GM21737 (cell line): ENCODE data around the gene NALCN.
A peak's percentile ranks its signal among the peaks of the same experiment; 100 is the strongest.

Experiments used
- ATAC-seq: cut with Tn5 transposase; IDR thresholded peaks from one replicate; pipeline ENCODE4 v1.9.1; 2021; ENCODE audit warnings: mild to moderate bottlenecking, moderate library complexity; ENCODE audit not compliant: unreplicated experiment

The NALCN gene

DNA sequence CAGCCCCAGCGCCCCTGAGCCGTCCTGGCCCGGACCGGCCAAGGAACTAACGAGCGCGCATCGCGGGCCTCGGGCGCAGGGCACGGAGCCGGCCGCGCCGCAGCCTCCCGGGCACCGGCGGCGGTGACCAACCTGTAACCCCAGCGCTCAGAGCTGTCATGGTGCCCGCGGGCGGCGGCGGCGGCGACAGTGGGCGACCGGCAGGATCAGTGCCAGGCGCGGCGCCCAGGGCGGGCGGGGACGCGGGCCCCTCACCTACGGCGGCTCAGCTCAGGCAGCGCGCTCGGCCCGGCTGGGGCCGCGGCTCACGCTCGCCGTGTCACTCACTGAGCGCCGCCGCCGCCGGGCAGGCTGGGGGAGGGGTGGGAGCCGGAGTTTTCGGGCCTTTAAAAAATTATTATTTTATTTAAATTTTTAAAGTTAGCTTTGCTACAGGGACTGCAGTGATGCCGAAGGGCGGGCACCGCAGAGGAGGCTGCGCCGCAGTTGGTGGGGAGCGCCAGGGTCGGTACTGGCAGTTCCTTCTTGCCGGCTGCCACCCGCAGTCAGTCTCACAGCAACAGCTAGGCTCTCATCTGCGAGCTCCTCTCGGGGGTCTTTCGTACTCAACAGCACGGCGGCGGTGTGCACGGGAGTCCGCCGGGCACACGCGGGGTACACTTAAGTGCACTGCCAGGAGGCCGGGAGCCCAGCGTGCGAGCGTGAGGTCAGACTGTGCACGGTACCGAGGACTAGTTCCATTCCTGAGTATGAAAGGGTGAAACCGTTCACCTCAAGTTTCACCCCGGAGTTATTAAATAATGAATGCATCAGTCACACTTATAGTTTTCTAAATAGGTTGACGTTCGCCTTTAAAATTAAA, at the start of gene NALCN:
TSS of gene NALCN (minus strand) at position 328 of the 862 bp plus-strand sequence. CDS start 17,382 bp downstream, outside the sequence.
- no peak for ATAC-seq

DNA sequence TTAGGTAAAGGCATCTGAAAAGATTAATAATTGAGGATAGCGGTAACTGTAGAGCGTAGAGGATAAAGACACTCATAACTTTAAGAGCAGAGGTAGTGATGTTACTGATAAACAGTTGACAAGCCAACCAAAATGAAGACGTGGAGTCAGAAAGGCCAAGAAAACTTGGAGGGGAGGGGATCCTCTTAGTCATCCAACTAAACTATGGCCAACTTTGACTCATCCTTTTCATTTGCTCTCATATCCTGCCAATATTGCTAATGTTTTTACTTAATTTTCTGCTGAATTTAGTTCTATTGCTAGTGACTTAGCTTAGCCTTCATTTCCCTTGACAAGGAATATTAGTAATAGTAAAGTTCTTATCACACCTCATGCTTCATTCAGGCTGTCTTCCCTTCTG, 49.6 kb upstream of the NALCN start:
- no peak for ATAC-seq

DNA sequence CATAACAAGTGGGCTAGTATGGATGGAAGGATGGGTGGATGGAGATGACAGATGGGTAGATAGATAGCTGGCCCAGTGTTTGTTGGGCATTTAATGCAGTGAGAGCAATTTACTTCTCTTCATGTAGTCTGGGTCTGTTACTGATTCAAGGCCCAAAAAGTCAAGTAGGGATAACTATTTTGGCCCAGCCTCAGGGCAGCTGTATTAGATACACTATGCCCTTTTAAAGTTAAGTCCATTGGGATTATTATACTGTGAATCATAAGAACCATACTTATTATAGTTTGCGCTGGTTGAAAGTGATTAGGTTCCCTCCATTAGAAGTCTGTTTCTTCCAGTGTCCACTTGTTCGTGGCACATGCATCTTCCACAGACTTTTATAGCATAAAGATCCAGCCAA, 40.9 kb upstream of the NALCN start:
- no peak for ATAC-seq

DNA sequence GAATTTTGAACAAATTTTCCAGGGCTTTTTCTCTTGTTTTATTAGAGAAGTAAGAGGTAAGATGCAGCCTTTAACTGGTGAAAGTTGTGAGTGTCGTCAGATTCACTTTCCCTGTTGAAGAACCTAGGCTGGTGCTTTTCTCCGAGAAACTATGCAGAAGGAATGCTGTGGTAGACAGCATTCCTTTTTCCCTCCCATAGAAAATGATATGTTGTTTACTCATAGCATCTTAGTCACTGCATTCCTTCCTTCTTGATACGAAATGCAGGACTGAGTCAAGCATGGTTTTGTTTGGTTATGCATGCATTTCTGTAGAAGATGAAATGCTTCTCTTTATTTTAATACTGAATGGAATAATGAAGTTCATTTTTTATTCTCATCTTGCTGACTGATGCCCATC, 39.6 kb upstream of the NALCN start:
- no peak for ATAC-seq

DNA sequence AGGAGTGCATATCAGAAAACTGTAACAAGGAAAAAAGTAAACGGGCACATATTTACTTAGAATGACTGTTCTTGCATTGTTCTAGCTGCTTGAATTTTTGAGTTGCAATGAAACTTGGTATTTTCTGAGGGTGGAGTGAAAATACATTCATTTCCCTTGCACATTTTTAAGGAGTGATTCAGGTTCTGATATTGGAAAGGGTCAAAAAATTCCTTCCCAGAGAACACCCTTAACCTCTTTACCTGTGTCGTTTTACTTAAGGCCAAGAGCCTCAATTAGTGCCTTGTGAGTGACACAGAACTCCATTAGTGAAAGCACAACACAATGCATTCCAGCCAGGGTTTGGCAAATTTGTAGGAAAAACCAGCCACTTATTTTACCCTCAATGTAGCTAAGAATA, 38.5 kb upstream of the NALCN start:
- no peak for ATAC-seq

DNA sequence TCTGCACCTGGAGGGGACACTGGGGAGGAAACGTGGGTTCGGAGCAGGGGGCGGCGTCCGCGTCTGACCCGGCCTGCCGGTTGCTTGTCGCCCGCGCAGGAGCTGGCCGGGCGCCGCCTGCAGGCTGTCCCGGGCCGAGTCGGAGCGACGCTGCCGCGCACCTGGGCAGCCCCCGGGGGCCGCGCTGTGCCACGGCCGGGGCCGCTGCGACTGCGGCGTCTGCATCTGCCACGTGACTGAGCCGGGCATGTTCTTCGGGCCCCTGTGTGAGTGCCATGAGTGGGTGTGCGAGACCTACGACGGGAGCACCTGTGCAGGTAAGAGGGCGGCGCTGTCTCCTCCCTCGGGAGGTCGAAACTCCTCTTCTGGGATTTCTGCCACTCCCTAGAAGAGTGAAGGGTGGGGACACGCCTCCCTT, 37.5 kb upstream of the NALCN start:
- no peak for ATAC-seq

DNA sequence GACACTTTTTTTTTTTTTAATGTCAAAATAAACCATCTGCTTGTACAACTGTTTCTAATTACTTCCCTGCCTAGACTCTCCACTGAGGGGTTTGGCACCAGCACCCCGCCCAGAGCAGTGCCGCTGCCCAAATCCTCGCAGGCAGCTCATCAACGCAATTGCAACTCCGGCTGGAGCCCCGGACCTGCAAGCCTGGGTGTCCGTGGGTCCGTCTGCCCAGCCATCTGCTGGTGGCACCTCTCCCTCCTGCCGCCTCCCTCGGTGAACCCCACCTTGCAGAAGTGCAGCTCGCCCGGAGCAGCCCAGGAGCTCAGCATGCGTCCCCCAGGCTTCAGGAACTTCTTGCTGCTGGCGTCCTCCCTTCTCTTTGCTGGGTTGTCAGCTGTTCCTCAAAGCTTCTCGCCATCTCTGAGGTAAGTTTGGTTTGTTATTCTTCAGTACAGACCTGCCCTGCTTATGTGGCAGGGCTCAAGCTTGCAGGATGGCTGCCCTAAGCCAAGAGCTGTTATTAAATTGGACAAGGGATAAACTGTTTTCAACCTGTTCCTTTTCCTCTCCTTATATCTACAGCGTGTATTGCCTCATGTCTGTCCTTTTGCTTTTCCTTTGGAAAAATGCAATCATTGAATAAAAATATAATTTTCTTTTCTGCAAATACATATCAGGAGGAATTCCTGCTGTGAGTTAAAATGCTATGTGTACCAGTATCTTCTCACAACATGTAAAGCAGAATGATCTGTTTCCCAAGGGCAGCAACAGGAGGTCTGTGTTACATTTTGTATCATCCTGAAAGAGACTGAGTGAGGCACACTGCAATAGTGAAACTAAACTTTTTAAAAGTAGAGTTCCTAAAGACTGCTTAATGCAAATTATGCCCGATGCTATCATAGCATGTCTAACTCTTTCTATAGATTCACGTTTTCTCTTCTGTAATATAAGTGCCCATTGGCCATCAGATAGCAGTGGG, 36.5 kb upstream of the NALCN start, which contains the start of gene ITGBL1:
TSS of gene ITGBL1 (plus strand) at position 157 of the 967 bp plus-strand sequence. CDS start at position 316, 159 bp downstream.
- peak; percentile 75 for ATAC-seq

DNA sequence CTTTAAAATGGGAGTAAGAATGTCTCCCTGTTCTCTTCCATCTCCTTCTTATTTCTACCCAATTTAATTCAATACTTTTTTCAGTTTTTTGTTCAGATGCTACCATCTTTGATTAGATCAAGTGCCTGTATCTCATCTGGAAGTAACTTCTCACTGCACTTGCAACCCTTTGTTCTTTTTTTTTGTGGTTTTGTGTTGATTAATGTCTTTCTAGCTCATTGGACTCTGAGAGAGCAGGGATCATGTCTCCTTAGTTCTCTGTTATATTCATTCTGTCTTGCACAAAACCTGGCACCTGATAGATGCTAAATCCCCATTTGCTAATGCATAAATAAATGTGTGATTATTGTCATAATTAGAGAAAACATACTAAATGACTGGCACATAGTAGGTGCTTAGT, 35.3 kb upstream of the NALCN start:
- no peak for ATAC-seq

DNA sequence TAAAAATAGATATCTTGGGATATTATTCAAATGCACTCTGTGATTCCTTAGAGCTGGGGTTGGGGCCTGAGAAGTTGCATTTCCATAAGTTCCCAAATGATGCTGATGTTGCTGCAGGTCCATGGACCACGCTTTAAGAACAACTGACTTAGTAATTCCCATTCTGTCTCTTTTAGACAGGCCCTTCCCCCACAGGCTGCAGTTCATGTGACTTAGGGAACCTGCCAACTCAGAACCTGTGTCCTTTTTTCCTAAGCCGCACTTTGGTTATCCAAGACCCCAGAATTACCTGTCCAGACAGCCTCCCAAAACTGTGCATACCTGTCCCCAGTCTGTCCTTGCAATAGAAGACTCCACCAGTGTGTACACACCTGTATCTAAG, 34.4 kb upstream of the NALCN start:
- no peak for ATAC-seq

DNA sequence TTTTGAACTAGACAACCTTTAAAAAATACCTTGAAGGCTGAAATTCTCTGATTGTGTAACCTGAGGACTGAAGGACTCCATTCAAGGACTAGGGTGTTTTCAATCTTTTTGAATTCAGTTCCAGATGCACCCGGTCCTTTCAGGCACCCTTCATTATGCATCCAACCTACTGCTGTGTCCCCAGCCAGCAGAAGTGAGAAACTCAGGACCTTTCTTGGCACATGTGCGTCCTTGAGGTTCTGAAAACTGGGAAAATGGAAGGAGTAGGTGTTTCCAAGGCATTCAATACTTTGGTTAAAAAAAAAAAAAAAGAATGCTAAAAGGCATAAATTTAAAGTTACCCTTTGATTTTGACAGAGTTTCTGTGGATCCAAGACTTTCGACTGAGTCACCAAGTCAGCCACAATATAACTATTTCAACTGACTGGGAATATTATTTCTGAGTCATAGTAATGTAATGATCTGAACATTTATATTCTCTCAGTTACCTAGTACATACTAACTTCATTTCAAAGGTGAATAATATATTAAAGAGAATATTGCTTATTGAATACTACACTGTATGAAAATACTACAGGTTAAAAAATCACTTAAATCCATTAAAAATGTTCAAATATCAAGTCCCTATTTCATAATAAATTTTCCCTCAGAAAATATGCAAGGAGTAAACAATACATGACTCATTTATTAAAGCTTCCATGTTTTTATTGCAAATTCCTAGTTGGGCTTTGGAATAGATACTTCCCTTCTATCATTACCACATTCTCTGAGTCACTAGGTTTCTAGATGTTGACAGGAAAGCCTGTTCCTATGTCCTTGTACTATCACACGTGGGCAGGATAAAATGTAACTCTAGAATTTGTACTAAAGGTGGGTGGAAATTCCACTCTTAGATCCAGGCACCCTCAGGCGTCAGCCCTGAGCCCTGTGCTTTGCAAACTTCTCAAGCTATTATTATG, 33.8 kb upstream of the NALCN start:
- no peak for ATAC-seq

DNA sequence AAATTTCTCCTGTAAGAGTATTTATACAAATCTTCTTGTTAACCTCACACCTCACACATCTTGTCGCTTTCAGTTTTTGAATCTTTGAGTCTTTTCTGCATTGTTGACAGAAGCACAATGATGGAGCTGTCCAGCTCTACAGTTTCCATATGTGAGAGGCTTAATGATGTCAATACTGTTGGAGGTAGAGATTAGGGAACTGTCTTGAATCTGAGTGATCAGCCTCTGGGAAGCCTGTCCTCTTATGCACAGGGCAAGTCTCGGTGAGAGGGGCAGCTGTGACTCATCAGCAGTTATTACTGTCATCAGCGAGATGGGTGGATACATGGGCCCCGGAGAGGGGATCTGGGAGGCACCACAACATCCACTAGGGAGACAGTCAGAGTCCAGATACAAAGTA, 31.5 kb upstream of the NALCN start:
- no peak for ATAC-seq

DNA sequence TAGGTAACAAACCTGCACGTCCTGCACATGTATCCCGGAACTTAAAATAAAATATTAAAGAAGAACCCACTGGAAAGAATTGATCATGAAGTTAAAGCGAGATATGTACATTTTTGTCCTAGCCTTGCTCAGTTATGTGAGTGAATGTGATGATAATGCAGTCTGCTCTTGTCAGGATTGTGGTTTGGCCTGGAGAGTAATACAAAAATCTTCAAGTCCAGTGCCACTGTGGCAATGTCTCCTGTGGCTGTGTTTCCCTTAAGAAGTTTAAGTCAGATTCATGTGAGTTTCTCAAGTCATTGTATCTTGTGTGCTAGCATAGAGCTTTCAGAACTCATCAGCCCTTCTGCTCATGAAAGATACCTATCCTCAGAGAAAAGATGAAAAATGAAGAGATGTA, 18.2 kb upstream of the NALCN start:
- ATAC-seq = no peak

DNA sequence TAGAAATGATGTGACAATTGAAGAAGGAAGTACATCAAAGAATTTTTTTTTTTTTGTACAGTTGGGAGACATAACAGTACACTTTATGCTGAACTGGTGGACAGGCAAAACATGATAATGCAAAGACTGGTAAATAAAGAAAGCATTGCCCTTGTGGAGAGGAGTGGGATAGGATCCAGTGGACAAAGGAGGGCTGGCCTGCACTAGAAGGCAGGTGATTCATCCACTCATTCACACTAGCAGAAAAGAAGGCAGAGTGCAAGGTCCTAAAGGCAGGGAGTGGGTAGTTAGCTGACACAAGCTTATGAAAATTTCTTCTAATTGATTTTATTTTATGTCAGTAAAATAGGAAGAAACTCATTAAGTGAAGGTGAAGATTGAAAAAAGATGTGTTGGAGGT, 17.6 kb upstream of the NALCN start:
- no peak for ATAC-seq

DNA sequence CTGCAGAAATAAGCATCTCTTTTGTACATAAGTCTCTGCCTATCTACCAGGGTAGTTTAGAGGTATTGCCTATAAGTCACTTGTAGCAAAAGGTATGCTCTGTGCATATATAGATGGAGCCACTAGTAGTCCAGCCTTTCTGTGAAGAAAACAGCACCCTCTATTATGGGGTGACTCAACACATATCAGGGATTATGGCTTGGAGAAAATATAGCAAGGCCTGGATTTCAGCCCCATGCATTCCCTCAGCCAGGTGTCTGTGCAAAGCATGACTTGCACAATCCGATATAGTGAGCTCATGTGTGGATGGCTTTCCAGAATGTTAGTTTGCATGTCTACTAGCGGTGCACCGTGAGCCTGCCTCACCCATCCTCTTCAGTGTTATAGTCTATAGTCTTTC, 13.4 kb upstream of the NALCN start:
- no peak for ATAC-seq

DNA sequence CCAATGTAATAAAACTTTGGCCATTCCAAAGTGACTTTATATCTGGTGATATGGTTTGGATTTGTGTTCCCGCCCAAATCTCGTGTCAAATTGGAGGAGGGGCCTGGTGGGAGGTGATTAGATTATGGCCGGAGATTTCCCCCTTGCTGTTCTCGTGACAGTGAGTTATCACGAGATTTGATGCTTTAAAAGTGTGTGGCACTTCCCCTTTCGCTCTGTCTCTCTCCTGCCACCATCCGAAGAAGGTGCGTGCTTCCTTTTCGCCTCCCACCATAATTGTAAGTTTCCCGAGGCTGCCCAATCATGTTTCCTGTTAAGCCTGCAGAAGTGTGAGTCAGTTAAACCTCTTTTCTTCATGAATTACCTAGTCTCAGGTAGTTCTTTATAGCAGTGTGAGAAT, 9.3 kb upstream of the NALCN start:
- no peak for ATAC-seq

DNA sequence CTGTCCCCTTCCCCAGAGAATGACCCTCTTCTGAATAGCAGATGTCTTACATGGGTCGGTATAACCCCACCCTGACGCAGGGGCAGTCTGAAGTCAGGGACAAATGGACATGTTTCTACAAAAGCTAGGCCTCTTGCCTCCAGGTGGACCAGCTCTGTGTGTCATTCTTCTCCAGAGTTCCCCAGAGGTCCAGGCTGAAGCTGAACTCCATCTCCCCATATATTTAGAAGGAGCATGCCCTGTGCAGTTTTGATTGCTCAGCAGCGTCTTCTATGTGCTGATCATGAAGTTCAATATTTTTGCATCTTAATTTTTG, 8.8 kb upstream of the NALCN start:
- ATAC-seq = no peak

DNA sequence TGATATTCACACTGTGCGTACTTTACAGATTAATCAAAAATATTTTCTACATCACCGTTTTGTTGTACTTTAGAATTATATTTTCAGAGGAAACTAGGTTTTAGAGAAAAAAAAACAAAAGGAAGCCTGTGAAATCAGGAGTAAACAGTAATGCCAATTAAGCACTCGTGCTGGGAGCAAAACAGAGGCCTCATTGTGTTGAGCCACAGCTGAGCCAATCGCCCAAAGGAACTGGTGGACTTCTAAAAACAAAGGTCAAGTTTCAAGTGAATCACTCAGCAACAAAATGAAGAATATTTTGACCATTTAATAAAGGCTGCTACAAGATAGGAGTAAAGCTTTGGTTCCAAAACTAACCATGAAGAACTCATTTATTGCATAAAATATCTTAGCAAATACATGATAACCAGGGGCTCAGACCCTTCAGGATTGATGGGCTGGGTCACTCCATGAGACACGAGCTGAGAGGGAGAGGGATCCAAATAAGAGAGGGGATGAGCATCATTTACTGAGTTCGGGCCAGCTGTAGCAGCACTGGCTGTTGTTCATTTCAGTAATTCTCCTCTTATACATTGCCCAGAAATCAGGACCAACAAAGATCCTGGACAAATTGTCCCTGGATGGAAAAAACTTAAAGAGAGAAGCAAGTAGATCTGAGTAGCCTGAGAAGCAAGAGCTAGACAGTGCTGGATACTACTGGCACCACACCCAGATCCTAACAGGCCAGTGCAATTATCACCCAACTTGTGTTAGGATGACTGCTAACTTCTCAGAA, 8.3 kb upstream of the NALCN start:
- no peak for ATAC-seq

DNA sequence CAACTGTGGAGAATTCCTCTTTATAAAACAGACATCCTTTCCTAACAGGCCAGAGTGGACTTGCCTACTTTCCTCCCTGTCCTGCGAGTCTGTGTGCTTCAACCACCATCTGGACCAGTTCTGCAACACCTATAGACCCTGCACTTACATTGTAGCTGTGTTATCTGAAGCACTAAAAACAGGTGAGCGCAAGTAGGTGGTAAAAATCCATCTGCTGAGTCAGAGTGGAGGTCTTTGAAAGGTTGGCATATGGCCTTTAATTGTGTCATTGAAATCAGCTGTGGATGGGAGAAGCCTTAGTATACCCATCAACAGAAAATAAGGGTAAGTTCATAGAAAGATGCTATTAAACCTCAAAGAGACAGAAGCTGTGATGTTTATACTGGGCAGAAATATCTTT, 7.6 kb upstream of the NALCN start:
- ATAC-seq = no peak

DNA sequence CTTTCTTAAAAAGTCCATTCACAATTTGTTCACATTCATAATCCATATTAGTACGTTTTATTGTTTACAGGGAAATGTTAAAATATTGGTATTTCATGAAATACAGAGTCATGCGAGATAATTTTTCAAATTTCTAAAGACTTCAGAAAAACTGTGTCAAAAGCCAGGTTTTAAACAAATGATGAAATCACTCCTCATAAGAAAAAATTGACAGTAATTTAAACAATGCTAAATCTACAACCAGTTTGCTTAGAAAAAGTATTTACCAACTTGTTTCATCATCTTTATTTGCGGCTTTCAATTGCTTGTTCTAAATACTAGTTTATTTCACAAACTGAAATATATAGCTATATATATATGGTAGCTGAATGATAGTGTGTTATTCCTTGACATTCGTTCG, 1.2 kb upstream of the NALCN start:
- ATAC-seq = no peak

DNA sequence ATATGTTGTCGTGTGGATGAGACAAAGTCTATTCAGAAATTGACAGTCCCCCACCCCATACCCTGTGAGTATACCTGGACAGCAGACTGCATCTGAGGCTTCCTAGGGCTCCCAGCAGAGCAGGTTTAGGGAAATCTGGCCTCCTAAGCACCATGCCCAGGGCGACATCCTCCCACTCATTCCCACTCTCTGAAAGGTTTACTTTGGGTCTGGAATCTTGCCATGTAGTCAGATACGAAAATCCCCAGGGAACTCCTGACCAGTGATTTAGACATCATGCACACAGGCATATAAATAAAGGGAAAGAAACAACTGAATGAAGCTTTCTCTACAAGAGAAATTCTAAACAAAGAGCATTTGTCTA, 717 bp upstream of the NALCN start:
- no peak for ATAC-seq
